Measurements from ENCODE around the gene FRMD1.

The FRMD1 gene

DNA sequence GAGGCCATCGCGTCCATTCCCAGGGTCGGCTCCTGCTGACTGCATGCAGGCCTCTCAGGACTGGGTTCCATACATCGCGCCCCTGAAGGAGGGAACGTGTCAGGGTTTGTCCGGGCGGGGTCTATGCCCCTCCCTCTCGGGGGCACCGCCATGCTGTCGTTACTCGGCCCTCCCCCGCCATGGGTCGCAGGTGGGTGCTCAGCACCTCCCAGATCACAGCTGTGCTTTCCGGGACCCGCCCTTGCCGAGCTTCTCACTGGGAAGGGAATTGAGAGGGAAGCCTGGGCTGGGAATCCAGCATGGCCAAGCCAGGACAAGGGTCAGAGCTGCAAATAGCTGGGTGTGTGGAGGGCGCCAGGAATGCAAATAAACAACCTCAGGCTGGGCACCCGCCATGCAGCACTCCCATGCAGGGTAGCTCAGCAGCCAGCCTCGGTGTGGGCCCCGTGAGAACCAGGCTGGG, at the start of gene FRMD1:
Gene FRMD1 (minus strand): TSS at position 270 of the 463 bp plus-strand sequence. CDS start 118 bp downstream, at position 152.
- H3K4me3 ChIP-seq (ENCODE audit: low read length) = no peak within 1 kb of the TSS
- no peaks in the 10 kb centered on the region for H3K36me3 ChIP-seq (ENCODE audit: control insufficient read depth, insufficient read depth, low read length)
- no peak within 1 kb of the TSS for H3K27ac ChIP-seq (ENCODE audit: low read length)
- no peaks in the 10 kb centered on the region for H3K27me3 ChIP-seq (ENCODE audit: control insufficient read depth, insufficient read depth, low read length)
- no CpG with 5 or more reads among the region's 21 CpGs for WGBS (ENCODE audit: insufficient coverage, insufficient read length)
- DNase-seq (ENCODE audit: low read depth, low spot score) = no peak
- H3K9me3 ChIP-seq (ENCODE audit: control insufficient read depth, insufficient read depth, low read length) = no peaks in the 10 kb centered on the region
- peaks cover 2% of the 10 kb centered on the region; the same call in 1 of the 2 replicates for H3K4me1 ChIP-seq (ENCODE audit: control insufficient read depth, insufficient read depth, low read length)

DNA sequence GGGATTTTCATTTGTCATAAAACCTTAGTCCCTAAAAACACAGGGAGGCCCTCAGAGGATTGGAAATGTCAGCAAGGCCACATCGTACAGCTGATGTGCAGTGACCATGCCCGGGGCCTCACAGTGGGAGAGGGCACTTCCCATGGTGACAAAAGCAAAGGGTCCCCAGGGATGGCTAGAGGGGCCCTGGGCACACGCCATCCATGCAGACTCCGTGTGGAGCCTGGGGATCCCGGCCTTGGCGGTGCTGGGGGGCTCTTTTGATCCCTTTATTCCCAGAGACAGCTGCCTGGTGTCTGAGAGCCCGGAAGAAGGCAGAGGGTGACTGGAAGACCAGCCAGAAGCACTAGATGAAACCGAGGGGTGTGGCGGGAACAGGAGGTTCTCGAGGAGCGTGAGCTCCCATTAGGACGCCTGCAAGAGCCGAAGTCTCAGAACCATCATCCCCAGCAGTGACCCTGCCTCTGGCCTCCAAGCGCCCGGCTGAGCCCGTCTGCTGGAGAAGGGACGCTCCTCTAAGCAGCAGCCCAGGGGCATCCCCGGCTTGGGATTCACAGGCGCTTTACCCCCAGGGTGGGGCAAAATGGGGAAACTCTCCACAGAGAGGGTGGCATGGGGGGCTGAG, 49.1 kb upstream of the FRMD1 start:
- H3K4me3 ChIP-seq (ENCODE audit: low read length) = no peak overlapping the region
- H3K36me3 ChIP-seq (ENCODE audit: control insufficient read depth, insufficient read depth, low read length) = no peaks in the 10 kb centered on the region; the same call in 1 of the 2 replicates
- peaks cover 15% of the 10 kb centered on the region for H3K4me1 ChIP-seq (ENCODE audit: control insufficient read depth, insufficient read depth, low read length)
- no peak overlapping the region for H3K27ac ChIP-seq (ENCODE audit: low read length)
- no peak for DNase-seq (ENCODE audit: low read depth, low spot score)
- no peaks in the 10 kb centered on the region for H3K9me3 ChIP-seq (ENCODE audit: control insufficient read depth, insufficient read depth, low read length)
- no CpG with 5 or more reads among the region's 19 CpGs for WGBS (ENCODE audit: insufficient coverage, insufficient read length)
- no peaks in the 10 kb centered on the region; the same call in 1 of the 2 replicates for H3K27me3 ChIP-seq (ENCODE audit: control insufficient read depth, insufficient read depth, low read length)

DNA sequence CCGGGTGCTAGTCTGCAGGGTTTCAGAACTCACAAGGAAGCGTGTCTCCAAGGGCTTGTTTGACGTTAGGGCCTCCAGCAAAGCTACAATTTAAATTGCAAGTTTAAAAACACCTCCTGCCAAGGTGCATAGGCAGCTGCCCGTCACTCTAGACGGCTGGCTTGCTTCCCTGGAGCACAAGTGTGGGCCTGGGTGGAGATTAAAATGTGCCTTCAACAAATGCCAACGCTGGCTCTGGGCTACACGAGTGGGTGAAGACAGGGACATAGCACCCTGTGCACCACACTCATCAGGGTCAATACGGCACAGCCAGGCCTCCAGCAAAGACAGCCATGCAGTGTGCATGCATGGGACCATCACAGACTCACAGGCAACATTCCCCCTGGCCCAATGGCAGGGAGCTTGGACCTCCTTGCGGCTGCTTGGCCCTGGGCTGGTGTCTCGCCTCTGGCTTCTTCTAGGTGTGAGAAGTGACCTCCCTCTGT, 48.4 kb upstream of the FRMD1 start:
- Histone ChIP-seq H3K36me3 (ENCODE audit: control insufficient read depth, insufficient read depth, low read length) (no peaks in the 10 kb centered on the region; the same call in 1 of the 2 replicates), H3K27ac (ENCODE audit: low read length) (no peak overlapping the region), H3K9me3 (ENCODE audit: control insufficient read depth, insufficient read depth, low read length) (no peaks in the 10 kb centered on the region), H3K4me1 (ENCODE audit: control insufficient read depth, insufficient read depth, low read length) (peaks cover 11% of the 10 kb centered on the region), H3K27me3 (ENCODE audit: control insufficient read depth, insufficient read depth, low read length) (no peaks in the 10 kb centered on the region; the same call in 1 of the 2 replicates), H3K4me3 (ENCODE audit: low read length) (no peak overlapping the region)
- DNase-seq (ENCODE audit: low read depth, low spot score) = no peak
- WGBS (ENCODE audit: insufficient coverage, insufficient read length) = no CpG with 5 or more reads among the region's 10 CpGs

DNA sequence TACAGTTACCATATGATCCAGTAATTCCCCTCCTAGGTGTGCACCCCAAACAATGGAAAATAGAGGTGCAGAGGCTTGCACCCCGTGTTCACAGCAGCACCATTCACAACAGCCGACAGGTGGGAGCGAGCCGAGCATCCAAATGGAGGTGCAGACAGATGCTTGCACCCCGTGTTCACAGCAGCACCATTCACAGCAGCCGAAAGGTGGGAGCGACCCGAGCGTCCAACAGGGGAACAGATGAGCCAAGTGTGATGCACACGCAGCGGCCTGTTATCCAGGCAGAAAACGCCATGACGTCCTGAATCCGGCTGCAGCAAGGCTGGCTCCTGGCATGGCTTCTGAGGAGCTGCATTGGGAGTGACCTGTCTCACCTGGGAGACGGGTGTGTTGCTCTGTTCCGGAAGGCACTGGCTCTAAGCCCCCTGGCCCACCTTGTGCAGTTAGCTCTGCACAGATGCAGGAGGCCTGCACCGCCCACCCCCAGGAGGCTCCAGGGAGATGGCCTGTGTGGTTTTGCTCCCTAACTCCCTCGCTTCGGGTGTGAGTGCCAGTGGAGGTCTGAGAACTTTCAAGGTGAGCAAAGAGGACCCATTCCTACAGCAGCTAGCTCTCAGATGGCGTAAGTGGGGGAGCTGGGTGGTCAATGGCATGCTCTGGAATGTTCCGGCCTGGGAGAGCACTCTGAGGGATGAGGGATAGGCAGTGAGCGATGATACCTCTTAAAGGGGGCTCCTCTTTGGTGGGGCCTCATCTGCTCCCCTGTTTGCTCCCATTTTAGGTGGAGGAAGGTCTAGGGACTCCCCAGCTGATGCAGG, 47.8 kb upstream of the FRMD1 start:
- Histone ChIP-seq H3K27me3 (ENCODE audit: control insufficient read depth, insufficient read depth, low read length) (no peaks in the 10 kb centered on the region; the same call in 1 of the 2 replicates), H3K4me3 (ENCODE audit: low read length) (no peak overlapping the region), H3K4me1 (ENCODE audit: control insufficient read depth, insufficient read depth, low read length) (peaks cover 4% of the 10 kb centered on the region), H3K27ac (ENCODE audit: low read length) (no peak overlapping the region), H3K9me3 (ENCODE audit: control insufficient read depth, insufficient read depth, low read length) (no peaks in the 10 kb centered on the region), H3K36me3 (ENCODE audit: control insufficient read depth, insufficient read depth, low read length) (no peaks in the 10 kb centered on the region; the same call in 1 of the 2 replicates)
- WGBS (ENCODE audit: insufficient coverage, insufficient read length) = no CpG with 5 or more reads among the region's 22 CpGs
- DNase-seq (ENCODE audit: low read depth, low spot score) = no peak

DNA sequence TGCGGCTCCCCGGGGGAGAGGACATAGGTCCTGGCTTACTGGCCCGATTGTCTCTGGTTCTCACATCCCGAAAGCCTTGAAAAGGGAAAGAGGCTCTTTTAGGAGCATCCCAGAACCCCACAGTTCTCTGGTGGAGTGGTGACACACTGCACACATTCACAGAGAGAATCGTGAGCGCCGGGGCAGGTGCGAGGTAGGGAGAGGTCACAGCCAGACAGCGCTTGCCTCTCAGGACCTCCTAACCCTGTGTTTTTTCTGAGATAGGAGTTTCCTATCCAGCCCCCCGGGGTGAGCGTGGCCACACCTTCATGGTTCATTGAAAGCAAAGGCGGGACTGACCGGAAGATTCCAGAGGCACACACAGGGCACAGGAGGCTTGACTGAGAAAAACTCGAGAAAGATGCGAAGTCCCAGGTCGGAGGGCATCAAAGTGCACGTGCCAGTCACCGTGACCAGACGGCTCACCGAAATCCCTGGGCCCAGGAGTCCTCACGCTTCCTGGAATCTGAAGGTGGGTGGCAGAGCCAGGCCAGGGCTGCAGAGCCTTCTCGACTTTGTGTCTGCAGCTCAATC, 46.5 kb upstream of the FRMD1 start:
- no peaks in the 10 kb centered on the region for H3K27me3 ChIP-seq (ENCODE audit: control insufficient read depth, insufficient read depth, low read length)

DNA sequence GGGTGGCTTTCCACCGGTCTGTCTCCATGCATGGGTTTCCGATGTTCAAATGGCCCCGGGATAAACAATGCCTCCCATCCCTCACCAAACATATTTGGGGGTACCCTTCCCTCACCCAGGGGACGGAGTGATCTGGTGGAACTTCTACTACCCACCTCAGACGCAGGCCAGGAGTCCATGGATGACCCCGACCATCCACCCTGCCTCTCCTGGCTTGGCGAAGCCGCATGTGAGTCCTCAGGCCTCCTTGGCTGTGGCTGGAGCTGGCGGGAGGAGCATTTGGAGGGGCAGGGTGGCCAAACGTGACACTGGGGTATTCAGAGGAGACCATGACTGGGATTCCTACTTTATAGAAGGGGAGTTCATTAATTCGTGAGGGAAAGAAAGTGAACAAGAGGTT, 45.9 kb upstream of the FRMD1 start:
- H3K4me1 ChIP-seq (ENCODE audit: control insufficient read depth, insufficient read depth, low read length) = no peaks in the 10 kb centered on the region; the same call in 1 of the 2 replicates
- H3K4me3 ChIP-seq (ENCODE audit: low read length) = no peak overlapping the region
- no peaks in the 10 kb centered on the region for H3K9me3 ChIP-seq (ENCODE audit: control insufficient read depth, insufficient read depth, low read length)
- no peaks in the 10 kb centered on the region for H3K27me3 ChIP-seq (ENCODE audit: control insufficient read depth, insufficient read depth, low read length)
- no peak for DNase-seq (ENCODE audit: low read depth, low spot score)
- whole genome bisulfite sequencing (ENCODE audit: insufficient coverage, insufficient read length) = no CpG with 5 or more reads among the region's 11 CpGs
- no peaks in the 10 kb centered on the region; the same call in 1 of the 2 replicates for H3K36me3 ChIP-seq (ENCODE audit: control insufficient read depth, insufficient read depth, low read length)
- no peak overlapping the region for H3K27ac ChIP-seq (ENCODE audit: low read length)

More for the DNA sequence above, 46.5 kb upstream of the FRMD1 start:
- H3K4me3 ChIP-seq (ENCODE audit: low read length) = no peak overlapping the region
- WGBS (ENCODE audit: insufficient coverage, insufficient read length) = no CpG with 5 or more reads among the region's 22 CpGs
- no peaks in the 10 kb centered on the region; the same call in 1 of the 2 replicates for H3K36me3 ChIP-seq (ENCODE audit: control insufficient read depth, insufficient read depth, low read length)
- H3K4me1 ChIP-seq (ENCODE audit: control insufficient read depth, insufficient read depth, low read length) = no peaks in the 10 kb centered on the region; the same call in 1 of the 2 replicates
- H3K27ac ChIP-seq (ENCODE audit: low read length) = no peak overlapping the region
- no peaks in the 10 kb centered on the region for H3K9me3 ChIP-seq (ENCODE audit: control insufficient read depth, insufficient read depth, low read length)
- no peak for DNase-seq (ENCODE audit: low read depth, low spot score)

DNA sequence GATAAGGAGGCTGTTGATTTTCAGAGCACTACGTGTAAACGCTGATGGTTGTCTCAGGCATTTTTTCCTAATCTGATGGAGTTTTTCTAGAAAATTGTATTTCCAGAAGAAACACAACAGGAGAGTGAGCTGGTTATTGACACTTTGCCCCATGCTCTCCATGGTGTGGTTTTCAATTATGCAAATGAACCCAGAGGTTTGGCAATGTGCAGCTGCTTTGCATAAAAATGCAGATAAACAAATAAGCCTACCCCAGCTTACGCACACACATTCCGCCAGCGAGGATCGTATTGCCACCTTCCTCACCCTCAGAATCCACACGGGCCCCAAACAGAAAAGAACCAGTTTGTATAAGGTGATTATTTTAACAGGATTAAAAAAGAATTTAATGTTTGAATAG, 45.1 kb upstream of the FRMD1 start:
- DNase-seq (ENCODE audit: low read depth, low spot score) = no peak
- H3K27ac ChIP-seq (ENCODE audit: low read length) = no peak overlapping the region
- no peaks in the 10 kb centered on the region; the same call in 1 of the 2 replicates for H3K36me3 ChIP-seq (ENCODE audit: control insufficient read depth, insufficient read depth, low read length)
- H3K27me3 ChIP-seq (ENCODE audit: control insufficient read depth, insufficient read depth, low read length) = no peaks in the 10 kb centered on the region
- no peaks in the 10 kb centered on the region for H3K9me3 ChIP-seq (ENCODE audit: control insufficient read depth, insufficient read depth, low read length)
- no peak overlapping the region for H3K4me3 ChIP-seq (ENCODE audit: low read length)
- no peaks in the 10 kb centered on the region; the same call in 1 of the 2 replicates for H3K4me1 ChIP-seq (ENCODE audit: control insufficient read depth, insufficient read depth, low read length)
- no CpG with 5 or more reads among the region's 7 CpGs for WGBS (ENCODE audit: insufficient coverage, insufficient read length)

DNA sequence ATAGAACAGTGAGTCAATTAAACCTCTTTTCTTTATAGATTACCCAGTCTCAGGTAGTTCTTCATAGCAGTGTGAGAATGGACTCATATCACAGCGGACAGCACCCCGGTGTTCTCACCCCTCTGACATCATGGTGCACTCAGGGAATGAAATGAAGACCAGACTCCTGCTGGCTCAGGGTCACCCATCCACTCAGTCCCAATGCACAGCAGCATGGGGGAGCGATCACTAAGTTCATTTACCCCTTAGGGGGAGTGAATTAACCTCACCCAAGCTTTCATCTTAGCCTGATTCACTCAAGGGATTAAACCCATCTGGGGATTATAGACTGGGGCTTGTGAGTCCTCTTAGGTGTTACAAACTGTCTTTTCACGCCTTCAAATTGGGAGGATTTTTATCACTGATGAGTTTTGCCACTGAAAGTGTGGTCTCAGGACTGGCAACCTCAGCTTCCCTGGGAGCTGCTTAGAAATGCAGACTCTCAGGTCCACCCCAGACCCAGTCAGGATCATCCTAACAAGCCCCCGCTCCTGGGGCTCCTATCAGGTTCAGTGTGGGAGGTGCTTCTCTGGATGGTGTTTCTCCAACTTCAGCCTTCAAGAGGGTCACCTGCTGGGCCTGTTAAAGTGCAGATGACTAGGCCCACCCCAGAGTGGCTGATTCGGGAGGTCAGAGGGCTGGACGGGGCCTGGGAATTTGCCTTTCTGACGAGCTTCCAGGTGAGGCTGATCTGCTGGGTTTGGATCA, 44.3 kb upstream of the FRMD1 start:
- no CpG with 5 or more reads among the region's 8 CpGs for WGBS (ENCODE audit: insufficient coverage, insufficient read length)
- no peak overlapping the region for H3K4me3 ChIP-seq (ENCODE audit: low read length)
- H3K9me3 ChIP-seq (ENCODE audit: control insufficient read depth, insufficient read depth, low read length) = no peaks in the 10 kb centered on the region
- H3K27me3 ChIP-seq (ENCODE audit: control insufficient read depth, insufficient read depth, low read length) = no peaks in the 10 kb centered on the region
- DNase-seq (ENCODE audit: low read depth, low spot score) = no peak
- H3K36me3 ChIP-seq (ENCODE audit: control insufficient read depth, insufficient read depth, low read length) = no peaks in the 10 kb centered on the region; the same call in 1 of the 2 replicates
- H3K4me1 ChIP-seq (ENCODE audit: control insufficient read depth, insufficient read depth, low read length) = no peaks in the 10 kb centered on the region; the same call in 1 of the 2 replicates
- no peak overlapping the region for H3K27ac ChIP-seq (ENCODE audit: low read length)

DNA sequence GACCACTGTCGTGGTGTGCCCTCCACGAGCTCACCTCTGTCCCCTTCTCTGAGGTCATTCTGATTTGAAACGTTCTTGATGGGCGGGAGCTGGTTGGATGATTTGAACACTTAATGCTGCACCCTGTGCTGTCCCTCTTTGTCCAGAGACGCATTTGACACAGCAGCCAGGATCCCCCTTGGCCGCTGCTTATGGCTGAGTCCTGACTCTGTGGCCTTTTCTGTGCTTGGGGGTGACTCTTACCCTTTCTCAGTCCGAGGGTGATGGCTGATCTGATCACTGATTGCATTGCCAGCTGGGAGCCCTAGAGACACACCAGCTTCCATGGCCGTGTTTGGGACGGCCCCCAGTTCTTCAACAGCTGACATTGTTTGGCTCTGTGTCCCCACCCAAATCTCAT, 43.5 kb upstream of the FRMD1 start:
- Histone ChIP-seq H3K4me3 (ENCODE audit: low read length) (no peak overlapping the region), H3K36me3 (ENCODE audit: control insufficient read depth, insufficient read depth, low read length) (no peaks in the 10 kb centered on the region; the same call in 1 of the 2 replicates), H3K9me3 (ENCODE audit: control insufficient read depth, insufficient read depth, low read length) (no peaks in the 10 kb centered on the region), H3K4me1 (ENCODE audit: control insufficient read depth, insufficient read depth, low read length) (no peaks in the 10 kb centered on the region; the same call in 1 of the 2 replicates), H3K27ac (ENCODE audit: low read length) (no peak overlapping the region), H3K27me3 (ENCODE audit: control insufficient read depth, insufficient read depth, low read length) (no peaks in the 10 kb centered on the region)
- DNase-seq (ENCODE audit: low read depth, low spot score) = no peak
- whole genome bisulfite sequencing (ENCODE audit: insufficient coverage, insufficient read length) = no CpG with 5 or more reads among the region's 9 CpGs
